GM12878 (cell line): ENCODE measurements around the gene SNRPB2. TPM values are rescaled to one million over a fixed set of nuclear protein-coding genes. Genes with fewer than 3 reads are reported as not detected.

ENCODE experiments used
- ATAC-seq: fragments of 200-7000 bp; cut with Tn5 transposase; 3 replicates; pipeline ENCODE4 v1.9.1; 2020; ENCODE audit warnings: mild to moderate bottlenecking, moderate library complexity
- BruUV-seq: library from RNA; stranded (reverse); fragments of 400-500 nt; replicated peaks from 2 replicates; lab custom pipeline; 2021; lab: Mats Ljungman, UMichigan
- CTCF ChIA-PET: fragments of 300-600 bp; sonication (Branson Sonifier 250); formaldehyde crosslinking; extraction: SDS; loops from one replicate; lab custom pipeline; 2021; ENCODE audit warnings: inconsistent platforms; lab: Yijun Ruan, JAX
- POLR2A ChIA-PET: fragments of 350-600 bp; formaldehyde crosslinking; extraction: SDS; loops from one replicate; lab custom pipeline; 2021; ENCODE audit warnings: inconsistent platforms; lab: Charles Lee
- RAD21 ChIA-PET: fragments of 300-600 bp; sonication (Branson Sonifier 250); formaldehyde crosslinking; loops from one replicate; lab custom pipeline; 2023; ENCODE audit warnings: antibody characterized with exemption; ENCODE audit not compliant: unreplicated experiment; lab: Charles Lee
- SMC1A ChIA-PET: fragments of 300-600 bp; sonication (Branson Sonifier 250); formaldehyde crosslinking; loops from one replicate; lab custom pipeline; 2023; ENCODE audit not compliant: unreplicated experiment, uncharacterized antibody; lab: Charles Lee
- DNase-seq: peaks from one replicate; pipeline ENCODE4 v3.0.0-alpha.2; 2011; ENCODE audit warnings: low read depth, low spot score
- FAIRE-seq: peaks from 3 replicates; lab custom pipeline; 2011; peaks lifted over from hg19 to GRCh38; lab: Jason Lieb, UNC
- H2AFZ ChIP-seq: 2 replicates; pipeline ENCODE4 v1.6.0; 2011; ENCODE audit warnings: low read depth, low read length, control low read depth; ENCODE audit not compliant: control insufficient read depth
- H3K27ac ChIP-seq: 2 replicates; pipeline ENCODE4 v1.5.1; 2011; ENCODE audit warnings: control low read depth; ENCODE audit not compliant: control insufficient read depth, insufficient read depth
- H3K27me3 ChIP-seq, 2 experiments: replicated peaks in 1 of 2; 2 replicates each; pipeline versions ENCODE4 v1.6.0 to v1.6.1; 2011; ENCODE audit warnings: low read length in 1 of 2; ENCODE audit not compliant: control insufficient read depth in 2 of 2, insufficient read depth in 2 of 2
- H3K36me3 ChIP-seq, 2 experiments: 2 replicates each; pipeline ENCODE4 v1.5.1; 2011; ENCODE audit warnings: low read length in 1 of 2; ENCODE audit not compliant: control insufficient read depth in 2 of 2, insufficient read depth in 2 of 2
- H3K4me1 ChIP-seq: 2 replicates; pipeline ENCODE4 v1.6.1; 2011; ENCODE audit warnings: mild to moderate bottlenecking, low read length, moderate library complexity, mixed read lengths; ENCODE audit not compliant: control insufficient read depth, insufficient read depth
- H3K4me2 ChIP-seq: 2 replicates; pipeline ENCODE4 v1.6.0; 2011; ENCODE audit warnings: control low read depth; ENCODE audit not compliant: control insufficient read depth, insufficient read depth
- H3K4me3 ChIP-seq: fragments of 200-600 bp; sonication (generic); 2 replicates; pipeline ENCODE4 v1.5.1; 2016
- H3K79me2 ChIP-seq: 2 replicates; pipeline ENCODE4 v1.6.0; 2011; ENCODE audit warnings: low read length; ENCODE audit not compliant: control insufficient read depth, insufficient read depth
- H3K9ac ChIP-seq: 2 replicates; pipeline ENCODE4 v1.8.0; 2011; ENCODE audit warnings: low read length, control low read depth, mixed read lengths; ENCODE audit not compliant: control insufficient read depth, insufficient read depth
- H3K9me3 ChIP-seq: replicated peaks from 3 replicates; pipeline ENCODE4 v1.5.1; 2011; ENCODE audit warnings: mild to moderate bottlenecking, low read length; ENCODE audit not compliant: control insufficient read depth, insufficient read depth
- H4K20me1 ChIP-seq: 2 replicates; pipeline ENCODE4 v1.6.0; 2011; ENCODE audit not compliant: control insufficient read depth, insufficient read depth
- ATF3 ChIP-seq: IDR thresholded peaks from 2 replicates; pipeline ENCODE4 v1.6.1; 2011; ENCODE audit warnings: low read depth, mild to moderate bottlenecking, low read length, moderate library complexity, borderline replicate concordance; ENCODE audit errors: extremely low read depth
- CHD1 ChIP-seq: IDR thresholded peaks from 2 replicates; pipeline ENCODE4 v1.6.1; 2012; ENCODE audit warnings: low read depth, low read length, improper control_type of control experiment
- CHD2 ChIP-seq: IDR thresholded peaks from 2 replicates; pipeline ENCODE4 v1.6.1; 2011; ENCODE audit warnings: low read depth, low read length, improper control_type of control experiment, borderline replicate concordance
- EZH2 ChIP-seq: IDR thresholded peaks from 2 replicates; pipeline ENCODE4 v1.6.1; 2012; ENCODE audit warnings: low read depth, mild to moderate bottlenecking, control low read depth, inconsistent platforms, low read length, borderline replicate concordance; ENCODE audit not compliant: control insufficient read depth
- FOXM1 ChIP-seq: IDR thresholded peaks from 2 replicates; pipeline ENCODE4 v1.6.1; 2012; ENCODE audit warnings: low read depth, mild to moderate bottlenecking, inconsistent platforms, low read length, moderate library complexity
- HDGF ChIP-seq: fragments of 450-650 bp; IDR thresholded peaks from 2 replicates; pipeline ENCODE4 v1.6.1; 2016; ENCODE audit warnings: antibody characterized with exemption
- IRF4 ChIP-seq: IDR thresholded peaks from 2 replicates; pipeline ENCODE4 v1.6.1; 2011; ENCODE audit warnings: low read depth, low read length
- NRF1 ChIP-seq: conservative IDR thresholded peaks from 2 replicates; pipeline ENCODE4 v1.6.1; 2011; ENCODE audit warnings: mild to moderate bottlenecking, low read depth, low read length, improper control_type of control experiment
- POLR2AphosphoS2 ChIP-seq: IDR thresholded peaks from 2 replicates; pipeline ENCODE4 v1.6.1; 2011; ENCODE audit warnings: low read depth, mild to moderate bottlenecking, low read length, improper control_type of control experiment, moderate library complexity
- POLR2AphosphoS5 ChIP-seq: IDR thresholded peaks from 2 replicates; pipeline ENCODE4 v1.6.1; 2011; ENCODE audit warnings: mild to moderate bottlenecking, low read length, inconsistent platforms
- RB1 ChIP-seq: fragments of 450-650 bp; formaldehyde crosslinking; IDR thresholded peaks from 2 replicates; pipeline ENCODE4 v1.6.1; 2017; ENCODE audit warnings: mild to moderate bottlenecking, borderline replicate concordance
- SPI1 ChIP-seq: IDR thresholded peaks from 2 replicates; pipeline ENCODE4 v1.6.1; 2011; ENCODE audit warnings: low read depth, mild to moderate bottlenecking, low read length, moderate library complexity, borderline replicate concordance; ENCODE audit not compliant: insufficient read depth
- STAT1 ChIP-seq: fragments of 450-650 bp; conservative IDR thresholded peaks from 2 replicates; pipeline ENCODE4 v1.6.1; 2014; ENCODE audit warnings: antibody characterized with exemption, mild to moderate bottlenecking
- TBL1XR1 ChIP-seq: IDR thresholded peaks from 2 replicates; pipeline ENCODE4 v1.6.1; 2012; ENCODE audit warnings: low read depth, low read length, improper control_type of control experiment
- ZBTB11 ChIP-seq: fragments of 450-650 bp; formaldehyde crosslinking; IDR thresholded peaks from 2 replicates; pipeline ENCODE4 v1.5.0; 2022; ENCODE audit warnings: mild to moderate bottlenecking, missing genetic modification characterization
- ZNF592 ChIP-seq: fragments of 450-650 bp; IDR thresholded peaks from 2 replicates; pipeline ENCODE4 v1.6.1; 2017; ENCODE audit warnings: mild to moderate bottlenecking, moderate library complexity
- WGBS: methylation state at CpG from one replicate; pipeline ENCODE4 v1.1.6; 2016; ENCODE audit warnings: low lambda C conversion rate; ENCODE audit not compliant: insufficient replicate concordance, insufficient coverage; ENCODE audit errors: missing lambda C conversion rate; 5-methylcytosine and 5-hydroxymethylcytosine counted together
- in situ Hi-C: fragments of 300-500 bp; cut with MboI; formaldehyde crosslinking; loops from 9 replicates; pipeline ENCODE4 v1.14.3; 2018; ENCODE audit warnings: mixed read lengths
- intact Hi-C: fragments of 100-400 bp; cut with micrococcal nuclease; formaldehyde crosslinking; loops from one replicate; pipeline ENCODE4 v1.14.2; 2022; ENCODE audit not compliant: unreplicated experiment
- polyA plus RNA-seq, 11 experiments: library from polyadenylated mRNA; depleted of rRNA in 4 of 11; unstranded in 6 of 11; stranded (reverse) in 5 of 11; fragments of >200 nt; fragmentation: Nextera tagmentation in 4 of 11; fragmentation: Illumina TruSeq in 1 of 11; extraction: Ambion mirVana in 4 of 11; extraction: Trizol in 1 of 11; gene quantifications; 1 replicate in 1 of 11; 2 replicates in 10 of 11; pipeline versions ENCODE4 v1.2.1 to v1.2.3, GENCODE V29; 2011 to 2016; ENCODE audit warnings: inconsistent platforms in 2 of 11, missing spikeins in 2 of 11, low read depth in 1 of 11
- total RNA-seq, 4 experiments: library from RNA; depleted of rRNA in 3 of 4; stranded (reverse); fragments of >200 nt in 3 of 4; fragmentation: Illumina TruSeq in 1 of 4; extraction: Trizol in 1 of 4; gene quantifications; 2 replicates each; pipeline versions ENCODE4 v1.2.1 to v1.2.3, GENCODE V29; 2013 to 2021

SNRPB2 gene
- total and polyA plus RNA-seq, 10 of the 15 experiments (the other 5 are each of a cell fraction or from before 2014, with no cell fraction given), result 63.5 to 245 (median 136) TPM

- no peak for TF ChIP-seq ZNF592
- TF ChIP-seq RB1, result no peak
Measured at GRCh38 chr20:16694161-16694560, 35.7 kb upstream of the SNRPB2 start (continued).

GRCh38 chr20:16695628-16696027 lies 34.2 kb upstream of the SNRPB2 start:
- FAIRE-seq, result no peak
- RAD21 ChIA-PET, result no interaction called here

More at GRCh38 chr20:16695628-16696027, 34.2 kb upstream of the SNRPB2 start:
- DNase-seq (no peak), ATAC-seq (no peak)
- Histone ChIP-seq H4K20me1 (no peaks in the 10 kb centered on the region), H3K9ac (no peak overlapping the region), H3K27me3 (peaks cover 0 to under 1% of the 10 kb centered on the region in 2 experiments; a peak in 1 of 4 replicates), H3K4me2 (no peak overlapping the region), H3K4me3 (no peak overlapping the region), H3K79me2 (no peaks in the 10 kb centered on the region), H3K36me3 (no peaks in the 10 kb centered on the region), H3K9me3 (no peaks in the 10 kb centered on the region), H2AFZ (no peak overlapping the region), H3K27ac (no peak overlapping the region), H3K4me1 (no peaks in the 10 kb centered on the region)
- no TSS peak for BruUV-seq
- intact Hi-C loops (no loop called here), in situ Hi-C loops (no loop called here)
- TF ChIP-seq POLR2AphosphoS2, result no peak
- no peak for TF ChIP-seq FOXM1
- no peak for TF ChIP-seq CHD1
- TF ChIP-seq ZBTB11 (CRISPR knock-in tag), result no peak
- TF ChIP-seq EZH2, result no peak
- TF ChIP-seq IRF4, result no peak
- no peak for TF ChIP-seq SPI1
- TF ChIP-seq TBL1XR1, result no peak
- no peak for TF ChIP-seq STAT1
- TF ChIP-seq CHD2, result no peak
- TF ChIP-seq POLR2AphosphoS5, result no peak
- no peak for TF ChIP-seq NRF1
- TF ChIP-seq ATF3, result no peak
- no peak for TF ChIP-seq HDGF
- ChIA-PET CTCF (no interaction called here), POLR2A (no interaction called here), SMC1A (no interaction called here)
- whole genome bisulfite sequencing, result 10% methylated on average over 3 of the region's 3 CpGs
